Measurements from ENCODE around the gene ARHGEF18. TPM values are rescaled to one million over a fixed set of nuclear protein-coding genes. Genes with fewer than 3 reads are reported as not detected.

The ARHGEF18 gene
- total RNA-seq, 2 donors from 2014 or later, result 42.3 to 56.3 TPM

GRCh38 chr19:7377196-7377595 lies 28.5 kb downstream of the ARHGEF18 start:
- H3K4me3 Mint-ChIP-seq, result no peak overlapping the region
- H3K9me3 Mint-ChIP-seq, result no peaks in the 10 kb centered on the region
- H3K4me1 Mint-ChIP-seq (ENCODE audit: low read depth in 2 of 2), result peaks cover 0 to 9% of the 10 kb centered on the region in 2 donors
- peak overlapping the region in 1 of 2 donors; percentile 54 for H3K27ac Mint-ChIP-seq
- H3K27me3 Mint-ChIP-seq, result no peaks in the 10 kb centered on the region
- no peak for DNase-seq (ENCODE audit: low spot score)
- ATAC-seq, result no peak
- H3K36me3 Mint-ChIP-seq, result no peaks in the 10 kb centered on the region

- DNase-seq (ENCODE audit: low spot score), result no peak
- H3K27ac Mint-ChIP-seq, result peak overlapping the region in 1 of 2 donors; percentile 41
- no peaks in the 10 kb centered on the region for H3K36me3 Mint-ChIP-seq
- H3K4me1 Mint-ChIP-seq (ENCODE audit: low read depth in 2 of 2), result peaks cover 0 to 9% of the 10 kb centered on the region in 2 donors
- no peaks in the 10 kb centered on the region for H3K9me3 Mint-ChIP-seq
- no peaks in the 10 kb centered on the region for H3K27me3 Mint-ChIP-seq
- no peak for ATAC-seq
- no peak overlapping the region for H3K4me3 Mint-ChIP-seq
Measured at GRCh38 chr19:7381073-7381390, 32.3 kb downstream of the ARHGEF18 start.

- Mint-ChIP-seq H3K27ac (no peak overlapping the region), H3K27me3 (no peaks in the 10 kb centered on the region), H3K36me3 (no peaks in the 10 kb centered on the region)
Measured at GRCh38 chr19:7382694-7383093, 34.0 kb downstream of the ARHGEF18 start.

GRCh38 chr19:7383284-7383683 lies 34.5 kb downstream of the ARHGEF18 start:
- H3K4me1 Mint-ChIP-seq (ENCODE audit: low read depth in 2 of 2), result peaks cover 0 to 9% of the 10 kb centered on the region in 2 donors
- no peaks in the 10 kb centered on the region for H3K9me3 Mint-ChIP-seq
- no peak overlapping the region for H3K4me3 Mint-ChIP-seq
- no peak for ATAC-seq
- no peak overlapping the region for H3K27ac Mint-ChIP-seq
- no peaks in the 10 kb centered on the region for H3K36me3 Mint-ChIP-seq
- no peaks in the 10 kb centered on the region for H3K27me3 Mint-ChIP-seq
- DNase-seq (ENCODE audit: low spot score), result no peak

More at GRCh38 chr19:7382694-7383093, 34.0 kb downstream of the ARHGEF18 start:
- Mint-ChIP-seq H3K9me3 (no peaks in the 10 kb centered on the region), H3K4me1 (ENCODE audit: low read depth in 2 of 2) (peaks cover 0 to 9% of the 10 kb centered on the region in 2 donors), H3K4me3 (no peak overlapping the region)
- ATAC-seq (no peak), DNase-seq (ENCODE audit: low spot score) (no peak)

- peaks cover 0 to 4% of the 10 kb centered on the region in 2 donors for H3K4me1 Mint-ChIP-seq (ENCODE audit: low read depth in 2 of 2)
- no peak overlapping the region for H3K4me3 Mint-ChIP-seq
- DNase-seq (ENCODE audit: low spot score), result no peak
- peak overlapping the region in 1 of 2 donors; percentile 31 for H3K27ac Mint-ChIP-seq
- no peaks in the 10 kb centered on the region for H3K27me3 Mint-ChIP-seq
- ATAC-seq, result no peak
- H3K36me3 Mint-ChIP-seq, result no peaks in the 10 kb centered on the region
- no peaks in the 10 kb centered on the region for H3K9me3 Mint-ChIP-seq
Measured at GRCh38 chr19:7385062-7385461, 36.3 kb downstream of the ARHGEF18 start.

- no peaks in the 10 kb centered on the region for H3K36me3 Mint-ChIP-seq
- peak overlapping the region; percentile 18 to 39 for H3K27ac Mint-ChIP-seq
- H3K9me3 Mint-ChIP-seq, result no peaks in the 10 kb centered on the region
- H3K4me1 Mint-ChIP-seq (ENCODE audit: low read depth in 2 of 2), result no peaks in the 10 kb centered on the region
- H3K4me3 Mint-ChIP-seq, result no peak overlapping the region
- ATAC-seq, result no peak
- no peak for DNase-seq (ENCODE audit: low spot score)
- no peaks in the 10 kb centered on the region for H3K27me3 Mint-ChIP-seq
Measured at GRCh38 chr19:7386308-7386707, 37.6 kb downstream of the ARHGEF18 start.

- Mint-ChIP-seq H3K36me3 (no peaks in the 10 kb centered on the region), H3K27me3 (no peaks in the 10 kb centered on the region), H3K27ac (peak overlapping the region in 1 of 2 donors; percentile 88), H3K9me3 (no peaks in the 10 kb centered on the region), H3K4me1 (ENCODE audit: low read depth in 2 of 2) (no peaks in the 10 kb centered on the region), H3K4me3 (no peak overlapping the region)
- DNase-seq (ENCODE audit: low spot score) (no peak), ATAC-seq (no peak)
Measured at GRCh38 chr19:7386769-7387168, 38.0 kb downstream of the ARHGEF18 start.

- H3K27me3 Mint-ChIP-seq, result no peaks in the 10 kb centered on the region
- DNase-seq (ENCODE audit: low spot score), result no peak
- H3K4me3 Mint-ChIP-seq, result no peak overlapping the region
- no peak for ATAC-seq
- peaks cover 13% of the 10 kb centered on the region in 2 donors for H3K4me1 Mint-ChIP-seq (ENCODE audit: low read depth in 2 of 2)
- H3K9me3 Mint-ChIP-seq, result no peaks in the 10 kb centered on the region
- H3K27ac Mint-ChIP-seq, result no peak overlapping the region
- no peaks in the 10 kb centered on the region for H3K36me3 Mint-ChIP-seq
Measured at GRCh38 chr19:7391218-7391670, 42.5 kb downstream of the ARHGEF18 start.

GRCh38 chr19:7393459-7393858 lies 44.7 kb downstream of the ARHGEF18 start:
- Mint-ChIP-seq H3K9me3 (no peaks in the 10 kb centered on the region), H3K27me3 (no peaks in the 10 kb centered on the region), H3K27ac (peak overlapping the region in 1 of 2 donors; percentile 85), H3K36me3 (no peaks in the 10 kb centered on the region), H3K4me1 (ENCODE audit: low read depth in 2 of 2) (peaks cover 15 to 17% of the 10 kb centered on the region in 2 donors), H3K4me3 (peak overlapping the region; percentile 89)
- no peak for ATAC-seq
- no peak for DNase-seq (ENCODE audit: low spot score)

GRCh38 chr19:7393939-7394730 lies 45.4 kb downstream of the ARHGEF18 start:
- Mint-ChIP-seq H3K4me3 (peak overlapping the region; percentile 89), H3K4me1 (ENCODE audit: low read depth in 2 of 2) (peaks cover 20 to 23% of the 10 kb centered on the region in 2 donors), H3K36me3 (no peaks in the 10 kb centered on the region), H3K27ac (peak overlapping the region; percentile 68 to 85), H3K9me3 (no peaks in the 10 kb centered on the region), H3K27me3 (no peaks in the 10 kb centered on the region)
- ATAC-seq (no peak), DNase-seq (ENCODE audit: low spot score) (no peak)

GRCh38 chr19:7394731-7395359 lies 46.1 kb downstream of the ARHGEF18 start:
- peak overlapping the region; percentile 89 for H3K4me3 Mint-ChIP-seq
- H3K4me1 Mint-ChIP-seq (ENCODE audit: low read depth in 2 of 2), result peaks cover 22 to 26% of the 10 kb centered on the region in 2 donors
- no peaks in the 10 kb centered on the region for H3K36me3 Mint-ChIP-seq
- DNase-seq (ENCODE audit: low spot score), result peak; percentile 92
- H3K27ac Mint-ChIP-seq, result peak overlapping the region; percentile 68 to 85
- H3K27me3 Mint-ChIP-seq, result no peaks in the 10 kb centered on the region
- ATAC-seq, result peak; percentile 96 to 97
- H3K9me3 Mint-ChIP-seq, result no peaks in the 10 kb centered on the region

GRCh38 chr19:7395360-7396066 lies 46.8 kb downstream of the ARHGEF18 start:
- no peaks in the 10 kb centered on the region for H3K36me3 Mint-ChIP-seq
- H3K4me1 Mint-ChIP-seq (ENCODE audit: low read depth in 2 of 2), result peaks cover 22 to 26% of the 10 kb centered on the region in 2 donors
- peak overlapping the region; percentile 89 for H3K4me3 Mint-ChIP-seq
- peak; percentile 47 to 53 for ATAC-seq
- peak overlapping the region; percentile 68 to 85 for H3K27ac Mint-ChIP-seq
- DNase-seq (ENCODE audit: low spot score), result no peak
- H3K9me3 Mint-ChIP-seq, result no peaks in the 10 kb centered on the region
- no peaks in the 10 kb centered on the region for H3K27me3 Mint-ChIP-seq

- H3K4me1 Mint-ChIP-seq (ENCODE audit: low read depth in 2 of 2), result peaks cover 27 to 32% of the 10 kb centered on the region in 2 donors
- DNase-seq (ENCODE audit: low spot score), result no peak
- H3K9me3 Mint-ChIP-seq, result no peaks in the 10 kb centered on the region
- H3K27me3 Mint-ChIP-seq, result no peaks in the 10 kb centered on the region
- no peak for ATAC-seq
- no peak overlapping the region for H3K27ac Mint-ChIP-seq
- no peaks in the 10 kb centered on the region for H3K36me3 Mint-ChIP-seq
- no peak overlapping the region for H3K4me3 Mint-ChIP-seq
Measured at GRCh38 chr19:7397687-7398086, 49.0 kb downstream of the ARHGEF18 start.

Measured in natural killer cell treated with Interleukin-12 subunit alpha and Interleukin-12 subunit beta and Interleukin-15 and Interleukin-18, amount 100 ng/mL, for 72 hours (primary cell).